Vagina (tissue), 2 donors: Measurements from ENCODE around the gene LTA.

Experiments
- CTCF ChIP-seq, 3 experiments: fragments of 450-650 bp in 2 of 3; fragments of 200-600 bp in 1 of 3; sonication (generic) in 1 of 3; IDR thresholded peaks; one replicate each; pipeline ENCODE4 v1.5.1; 2017 to 2019; ENCODE audit warnings: antibody characterized with exemption in 3 of 3, mild to moderate bottlenecking in 2 of 3, moderate library complexity in 2 of 3
- POLR2AphosphoS5 ChIP-seq, 2 donors: sonication (generic); formaldehyde crosslinking; IDR thresholded peaks; one replicate each; pipeline ENCODE4 v1.9.0; 2017; ENCODE audit warnings: antibody characterized with exemption in 2 of 2, mild to moderate bottlenecking in 2 of 2, low read depth in 1 of 2; ENCODE audit not compliant: insufficient read depth in 1 of 2

GRCh38 chr6:31579546-31580437, 7.7 kb downstream of the LTA start:
- TF ChIP-seq CTCF (IDR thresholded peaks at IDR 0.05) (no peak), POLR2AphosphoS5 (IDR thresholded peaks at IDR 0.05; ENCODE audit: insufficient read depth in 1 of 2, low read depth in 1 of 2) (no peak)
